ENCODE results near the gene INS. TPM values are rescaled to one million over a fixed set of nuclear protein-coding genes. Genes with fewer than 3 reads are reported as not detected.

Gene INS
- total RNA-seq, 1 donor from 2014 or later, result not detected

DNA sequence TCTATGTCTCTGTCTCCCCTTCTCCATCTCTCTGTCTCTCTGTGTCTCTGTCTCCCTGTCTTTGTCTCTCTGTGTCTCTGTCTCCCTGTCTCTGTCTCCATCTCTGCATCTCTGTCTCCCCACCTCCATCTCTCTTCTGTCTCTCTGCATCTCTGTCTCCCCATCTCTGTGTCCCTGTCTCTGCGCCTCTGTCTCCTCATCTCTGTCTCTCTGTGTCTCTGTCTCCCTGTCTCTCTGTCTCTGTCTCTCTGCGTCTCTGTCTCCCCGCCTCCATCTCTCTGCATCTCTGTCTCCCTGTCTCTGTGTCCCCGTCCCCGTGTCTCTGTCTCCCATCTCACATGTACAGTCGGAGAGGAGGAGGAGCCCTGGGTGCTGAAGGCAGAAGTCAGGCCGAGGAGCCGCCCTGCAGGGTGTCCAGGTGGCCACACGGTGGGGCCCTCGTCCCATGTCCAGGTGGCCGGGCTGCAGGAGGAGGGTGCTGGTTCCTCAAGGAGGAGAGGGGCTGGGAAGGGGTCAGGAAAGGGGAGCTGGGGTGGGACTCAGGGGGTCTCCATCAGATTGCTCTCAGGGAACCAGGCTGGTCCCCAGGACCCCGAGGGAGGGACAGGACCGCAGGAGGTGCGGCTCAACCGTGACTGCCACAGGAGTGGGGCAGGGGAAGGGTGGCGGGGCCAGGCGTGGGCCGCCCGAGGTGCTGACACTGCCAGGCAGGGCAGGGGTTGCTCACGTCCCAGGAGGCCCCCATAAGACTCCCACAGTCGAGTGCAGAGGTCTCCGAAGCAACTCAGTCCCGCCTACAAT, 36.2 kb upstream of the INS start:
- no peaks in the 10 kb centered on the region for H3K27me3 ChIP-seq (ENCODE audit: insufficient read depth, low read length)
- Mint-ChIP-seq H3K27me3 (ENCODE audit: low read depth, unreplicated experiment) (peaks cover 41% of the 10 kb centered on the region), H3K27ac (ENCODE audit: unreplicated experiment) (no peak overlapping the region), H3K4me3 (ENCODE audit: unreplicated experiment) (peak overlapping the region; percentile 31), H3K9me3 (ENCODE audit: unreplicated experiment) (peaks cover 3% of the 10 kb centered on the region), H3K36me3 (ENCODE audit: low read depth, unreplicated experiment) (peaks cover 2% of the 10 kb centered on the region), H3K4me1 (ENCODE audit: low read depth, unreplicated experiment) (no peaks in the 10 kb centered on the region)
- TF ChIP-seq, protein P1, sequence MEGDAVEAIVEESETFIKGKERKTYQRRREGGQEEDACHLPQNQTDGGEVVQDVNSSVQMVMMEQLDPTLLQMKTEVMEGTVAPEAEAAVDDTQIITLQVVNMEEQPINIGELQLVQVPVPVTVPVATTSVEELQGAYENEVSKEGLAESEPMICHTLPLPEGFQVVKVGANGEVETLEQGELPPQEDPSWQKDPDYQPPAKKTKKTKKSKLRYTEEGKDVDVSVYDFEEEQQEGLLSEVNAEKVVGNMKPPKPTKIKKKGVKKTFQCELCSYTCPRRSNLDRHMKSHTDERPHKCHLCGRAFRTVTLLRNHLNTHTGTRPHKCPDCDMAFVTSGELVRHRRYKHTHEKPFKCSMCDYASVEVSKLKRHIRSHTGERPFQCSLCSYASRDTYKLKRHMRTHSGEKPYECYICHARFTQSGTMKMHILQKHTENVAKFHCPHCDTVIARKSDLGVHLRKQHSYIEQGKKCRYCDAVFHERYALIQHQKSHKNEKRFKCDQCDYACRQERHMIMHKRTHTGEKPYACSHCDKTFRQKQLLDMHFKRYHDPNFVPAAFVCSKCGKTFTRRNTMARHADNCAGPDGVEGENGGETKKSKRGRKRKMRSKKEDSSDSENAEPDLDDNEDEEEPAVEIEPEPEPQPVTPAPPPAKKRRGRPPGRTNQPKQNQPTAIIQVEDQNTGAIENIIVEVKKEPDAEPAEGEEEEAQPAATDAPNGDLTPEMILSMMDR (IDR thresholded peaks at IDR 0.05; ENCODE audit: insufficient read depth, low read depth, low read length), result peak; percentile 52
- TF ChIP-seq EZH2 (IDR thresholded peaks at IDR 0.05; ENCODE audit: insufficient read depth, low read length), result no peak
- no peaks in the 10 kb centered on the region for H3K36me3 ChIP-seq (ENCODE audit: insufficient read depth, low read length)
- DNase-seq (ENCODE audit: low read depth), result peak; percentile 22
- FAIRE-seq, result no peak
- H3K4me3 ChIP-seq (ENCODE audit: insufficient read depth, low read depth, low read length), result no peak overlapping the region
- peaks cover 6% of the 10 kb centered on the region for H4K20me1 ChIP-seq (ENCODE audit: insufficient read depth, low read length)
- H3K9me3 ChIP-seq (ENCODE audit: insufficient read depth, low read depth, low read length), result no peaks in the 10 kb centered on the region
- no peaks in the 10 kb centered on the region for H3K4me1 ChIP-seq (ENCODE audit: insufficient read depth, low read length)
- H3K9ac ChIP-seq (ENCODE audit: low read length), result no peak overlapping the region
- H3K27ac ChIP-seq (ENCODE audit: low read depth, low read length), result no peak overlapping the region
- H3K79me2 ChIP-seq (ENCODE audit: insufficient read depth, low read length), result no peaks in the 10 kb centered on the region
- no peak overlapping the region for H3K4me2 ChIP-seq (ENCODE audit: low read length)
- H2AFZ ChIP-seq (ENCODE audit: low read depth, low read length), result no peak overlapping the region

DNA sequence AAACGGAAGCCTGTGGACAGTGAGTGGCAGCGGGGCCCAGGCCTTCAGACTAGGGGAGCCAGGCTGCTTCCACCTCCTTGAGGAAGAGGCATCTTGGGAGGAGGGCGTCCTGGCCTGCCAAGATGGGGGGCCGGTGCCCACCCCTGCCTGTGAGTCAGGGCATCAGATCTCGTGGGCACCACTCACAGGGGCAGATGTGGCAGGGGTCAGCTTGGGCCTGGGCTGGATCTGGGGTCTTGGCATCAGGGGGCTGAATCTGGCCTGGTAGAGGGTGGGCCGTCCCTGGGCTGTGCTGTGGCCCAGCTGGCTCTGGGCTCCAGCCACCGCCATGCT, 34.7 kb upstream of the INS start:
- Mint-ChIP-seq H3K9me3 (ENCODE audit: unreplicated experiment) (peaks cover 3% of the 10 kb centered on the region), H3K27ac (ENCODE audit: unreplicated experiment) (no peak overlapping the region), H3K4me3 (ENCODE audit: unreplicated experiment) (no peak overlapping the region), H3K36me3 (ENCODE audit: low read depth, unreplicated experiment) (peaks cover 1% of the 10 kb centered on the region), H3K4me1 (ENCODE audit: low read depth, unreplicated experiment) (no peaks in the 10 kb centered on the region), H3K27me3 (ENCODE audit: low read depth, unreplicated experiment) (peaks cover 46% of the 10 kb centered on the region)
- H3K27me3 ChIP-seq (ENCODE audit: insufficient read depth, low read length), result peaks cover 7% of the 10 kb centered on the region
- H3K4me3 ChIP-seq (ENCODE audit: insufficient read depth, low read depth, low read length), result no peak overlapping the region
- FAIRE-seq (no peak), DNase-seq (ENCODE audit: low read depth) (no peak)
- H3K4me1 ChIP-seq (ENCODE audit: insufficient read depth, low read length), result no peaks in the 10 kb centered on the region
- H3K9ac ChIP-seq (ENCODE audit: low read length), result no peak overlapping the region
- H3K4me2 ChIP-seq (ENCODE audit: low read length), result no peak overlapping the region
- TF ChIP-seq, protein P1 (IDR thresholded peaks at IDR 0.05; ENCODE audit: insufficient read depth, low read depth, low read length), result no peak
- TF ChIP-seq EZH2 (IDR thresholded peaks at IDR 0.05; ENCODE audit: insufficient read depth, low read length), result no peak
- no peaks in the 10 kb centered on the region for H3K9me3 ChIP-seq (ENCODE audit: insufficient read depth, low read depth, low read length)
- H3K79me2 ChIP-seq (ENCODE audit: insufficient read depth, low read length), result no peaks in the 10 kb centered on the region
- no peak overlapping the region for H2AFZ ChIP-seq (ENCODE audit: low read depth, low read length)
- no peak overlapping the region for H3K27ac ChIP-seq (ENCODE audit: low read depth, low read length)
- peaks cover 6% of the 10 kb centered on the region for H4K20me1 ChIP-seq (ENCODE audit: insufficient read depth, low read length)
- no peaks in the 10 kb centered on the region for H3K36me3 ChIP-seq (ENCODE audit: insufficient read depth, low read length)
